ENCODE results near the gene ZNF699.
"Not testable (repeated sequence)": the region's sequence is repeated elsewhere in the genome, so short reads cannot be mapped to it uniquely, and the experiment has no call there.

The ZNF699 gene

DNA sequence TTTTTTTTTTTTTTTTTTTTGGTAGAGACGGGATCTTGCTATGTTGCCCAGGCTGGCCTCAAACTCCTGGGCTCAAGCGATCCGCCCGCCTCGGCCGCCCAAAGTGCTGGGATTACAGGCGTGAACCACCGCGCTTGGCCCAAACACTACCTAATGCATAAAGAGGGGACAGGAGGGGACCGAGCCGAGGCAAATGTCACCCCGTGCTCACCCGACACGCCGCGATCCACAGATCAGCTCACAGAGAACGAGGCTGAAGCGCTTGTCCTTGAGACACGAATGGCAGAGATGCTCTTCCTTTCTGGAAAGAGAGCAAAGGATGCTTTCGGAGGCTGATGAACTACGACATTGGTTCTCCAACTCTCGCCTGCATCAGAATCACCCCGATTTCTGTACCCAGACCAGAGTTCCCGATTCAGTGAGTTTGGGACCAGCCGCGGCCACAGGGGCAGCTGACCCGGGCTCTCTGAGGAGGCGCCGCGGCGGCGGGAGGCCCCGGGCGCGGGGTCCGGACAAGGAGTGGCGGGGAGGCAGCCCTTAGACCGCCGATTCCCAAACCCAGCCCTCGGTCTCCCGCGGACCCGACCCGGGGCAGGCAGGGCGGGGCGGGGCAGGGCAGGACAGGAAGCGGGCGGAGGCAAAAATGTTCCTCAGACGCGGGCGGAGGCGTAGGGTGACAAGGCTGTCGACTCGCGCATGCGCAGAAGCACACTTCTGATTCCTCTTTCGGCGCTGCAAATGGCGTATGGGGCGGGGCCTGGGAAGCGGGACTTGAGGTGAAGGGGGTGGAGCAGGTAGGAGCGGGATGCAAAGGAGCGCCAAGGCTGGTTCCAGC, at the start of gene ZNF699:
Gene ZNF699 (minus strand): TSS at position 700 of the 835 bp plus-strand sequence. CDS start 4,719 bp downstream, outside the sequence.
- FAIRE-seq, result peak; percentile 88

GRCh38 chr19:9354651-9355050, 45.0 kb upstream of the ZNF699 start:
- FAIRE-seq, result no peak

GRCh38 chr19:9353011-9353410, 43.4 kb upstream of the ZNF699 start:
- no peak for FAIRE-seq

DNA sequence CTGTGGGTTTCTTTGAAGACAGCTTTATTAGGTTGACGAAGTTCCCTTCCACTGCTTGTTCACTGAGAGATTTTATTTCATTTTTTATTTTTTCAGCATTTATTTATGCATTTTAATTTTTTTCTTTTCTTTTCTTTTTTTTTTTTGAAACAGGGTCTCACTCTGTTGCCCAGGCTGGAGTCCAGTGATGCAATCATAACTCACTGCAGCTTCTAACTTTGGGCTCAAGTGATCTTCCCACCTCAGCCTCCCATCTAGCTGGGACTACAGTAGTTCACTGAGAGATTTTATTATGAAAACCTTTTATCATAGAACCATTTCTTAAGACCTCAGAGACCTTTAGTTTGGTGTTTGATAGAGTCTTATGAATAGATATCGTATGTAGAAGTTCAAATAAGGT, 42.9 kb upstream of the ZNF699 start:
- FAIRE-seq, result no peak

GRCh38 chr19:9348671-9349070, 39.0 kb upstream of the ZNF699 start:
- no peak for FAIRE-seq

DNA sequence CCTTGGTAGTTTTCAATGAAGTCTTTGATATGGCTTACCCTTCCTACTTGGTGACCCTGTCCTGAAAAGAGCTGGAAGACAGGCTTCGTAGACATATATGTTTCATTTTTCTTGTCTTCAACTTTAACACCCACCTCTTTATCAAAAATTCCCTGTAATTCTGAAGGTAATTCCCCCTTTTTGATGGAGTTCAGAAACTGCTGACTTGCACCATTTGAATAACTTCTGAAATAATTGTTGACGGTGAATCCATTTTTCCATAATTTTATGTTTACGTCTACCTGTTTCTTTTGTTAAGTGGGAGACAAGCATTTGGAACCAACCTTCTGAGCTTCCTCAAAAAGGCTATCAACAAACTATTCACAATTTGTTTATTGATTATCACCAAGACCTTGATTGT, 38.6 kb upstream of the ZNF699 start:
- FAIRE-seq, result no peak

DNA sequence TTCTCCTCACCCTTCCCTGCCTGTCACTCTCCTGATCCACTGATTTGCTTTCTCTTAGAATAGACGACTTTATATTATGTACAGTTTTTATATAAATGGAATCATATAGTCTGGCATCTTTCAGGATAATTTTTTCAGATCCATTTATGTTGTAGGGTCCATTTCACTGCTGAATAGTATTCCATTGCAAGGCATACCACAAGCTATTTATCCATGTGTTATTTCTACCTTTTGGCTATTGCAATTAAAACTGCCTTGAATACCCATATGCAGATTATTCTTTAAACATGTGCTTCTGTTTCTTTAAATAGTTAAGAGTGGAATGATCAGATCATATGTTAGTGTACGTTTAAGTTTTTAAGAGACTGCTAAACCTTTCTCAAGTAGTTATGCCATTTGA, 35.4 kb upstream of the ZNF699 start:
- no peak for FAIRE-seq

- no peak for FAIRE-seq
These were observed 33.1 kb upstream of the ZNF699 start for GRCh38 chr19:9342610-9343304.

- no peak for FAIRE-seq
These were observed 20.4 kb upstream of the ZNF699 start for GRCh38 chr19:9329999-9330398.

- no peak for FAIRE-seq
These were observed 14.9 kb upstream of the ZNF699 start for GRCh38 chr19:9324584-9324962.

- peak; percentile 96 for FAIRE-seq
These were observed 14.4 kb upstream of the ZNF699 start, which contains the start of gene ZNF559 for GRCh38 chr19:9323919-9324583. TSS of gene ZNF559 (plus strand) at chr19:9324179. CDS start at chr19:9338550, 14,371 bp downstream.

DNA sequence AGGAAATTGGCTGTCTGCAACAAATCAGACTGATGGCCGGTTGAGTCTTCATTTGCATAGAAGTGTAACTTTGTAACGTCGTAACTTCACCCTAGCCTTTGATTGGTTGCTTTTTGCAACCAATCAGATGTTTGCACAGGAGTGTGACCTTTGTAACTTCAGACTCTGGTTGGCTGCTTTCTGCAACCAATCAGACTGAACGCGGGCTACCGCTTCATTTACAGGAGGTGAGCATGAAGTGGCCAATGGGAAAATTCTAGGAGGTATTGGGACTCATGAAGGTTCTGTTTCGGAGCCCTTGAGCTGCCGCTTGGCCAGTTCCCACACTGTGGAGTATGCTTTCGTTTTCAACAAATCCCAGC, 13.9 kb upstream of the ZNF699 start:
- no peak for FAIRE-seq

GRCh38 chr19:9322201-9322600, 12.6 kb upstream of the ZNF699 start:
- not testable (repeated sequence) for FAIRE-seq

- FAIRE-seq, result not testable (repeated sequence)
These were observed 12.1 kb upstream of the ZNF699 start for GRCh38 chr19:9321756-9322155.

- FAIRE-seq, result no peak
These were observed 11.7 kb upstream of the ZNF699 start for GRCh38 chr19:9321338-9321737.

DNA sequence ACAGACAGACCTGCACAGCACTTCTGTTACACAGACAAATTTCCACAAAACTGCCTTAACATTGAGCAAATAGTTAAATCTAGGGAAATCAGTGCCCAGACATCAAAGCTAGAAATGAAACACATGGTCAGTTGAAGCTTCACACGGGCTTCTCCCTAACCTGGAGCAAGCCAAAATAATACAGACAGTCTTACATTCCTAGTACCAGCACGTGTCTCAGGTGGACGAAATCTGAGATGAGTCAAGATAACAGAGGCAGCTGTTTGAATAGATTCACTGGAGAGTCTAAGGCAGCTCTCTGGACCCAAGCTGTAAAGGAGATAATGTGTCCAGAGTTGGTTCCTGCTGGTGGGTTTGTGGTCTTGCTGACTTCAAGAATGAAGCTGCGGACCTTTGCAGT, 4.1 kb upstream of the ZNF699 start:
- FAIRE-seq, result no peak

DNA sequence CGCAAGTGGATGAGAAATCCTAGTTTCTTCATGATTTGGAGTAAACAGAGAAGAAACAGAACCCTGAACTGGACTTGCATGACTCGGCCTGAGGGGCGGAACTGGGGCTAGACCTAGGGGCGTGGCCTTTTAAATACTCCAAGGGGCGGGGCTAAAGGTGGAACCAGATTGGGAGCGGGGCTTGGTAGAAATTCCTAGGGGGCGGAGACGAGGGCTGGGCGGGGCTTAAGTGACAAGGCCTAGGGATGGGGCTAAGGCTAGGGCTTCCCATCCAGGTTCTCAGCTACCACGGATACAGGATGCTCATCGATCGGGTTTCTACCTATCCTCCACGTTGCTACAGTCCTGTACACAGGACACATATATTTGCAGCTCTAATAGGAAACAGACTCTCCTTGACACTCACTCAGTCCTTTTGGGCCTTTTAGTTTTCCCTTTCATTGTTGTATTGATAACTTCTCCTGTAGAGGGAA, 372 bp upstream of the ZNF699 start:
- FAIRE-seq, result no peak

- FAIRE-seq, result no peak
These were observed 1.4 kb downstream of the ZNF699 start for GRCh38 chr19:9308091-9308770.

DNA sequence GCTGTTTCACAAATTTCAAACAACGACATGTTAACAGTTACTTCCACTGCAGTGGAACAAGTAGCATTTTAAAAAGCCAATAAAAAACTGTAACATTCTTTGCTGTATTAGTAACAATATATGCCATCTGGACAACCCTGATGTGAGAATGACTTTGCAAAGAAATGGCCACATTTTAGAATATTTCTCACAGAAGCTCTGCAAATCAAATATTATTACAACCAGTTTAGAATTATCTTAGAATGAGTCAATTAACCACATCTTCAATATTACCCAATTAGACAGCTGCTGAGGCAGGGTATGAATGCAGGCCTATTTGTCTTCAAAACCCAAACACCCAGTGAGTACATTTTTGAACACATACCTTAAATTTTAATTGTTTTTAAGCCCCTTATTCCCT, 3.2 kb downstream of the ZNF699 start:
- FAIRE-seq, result no peak

GRCh38 chr19:9296336-9296735, 13.3 kb downstream of the ZNF699 start:
- FAIRE-seq, result no peak

DNA sequence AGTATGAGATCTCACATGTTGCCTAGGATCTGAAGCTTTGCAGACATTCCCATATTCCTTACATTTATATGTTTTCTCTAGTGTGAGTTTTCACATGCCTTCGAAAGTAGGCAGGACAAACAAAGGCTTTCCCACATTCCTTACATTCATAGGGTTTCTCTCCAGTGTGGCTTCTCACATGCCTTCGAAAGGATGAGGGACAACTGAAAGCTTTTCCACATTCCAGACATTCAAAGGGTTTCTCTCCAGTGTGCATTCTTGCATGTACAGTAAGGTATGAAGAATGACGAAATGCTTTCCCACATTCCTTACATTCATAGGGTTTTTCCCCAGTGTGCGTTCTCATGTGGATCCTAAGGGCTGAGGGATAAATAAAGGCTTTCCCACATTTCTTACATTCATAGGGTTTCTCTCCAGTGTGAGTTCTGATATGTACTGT, 14.2 kb downstream of the ZNF699 start:
- FAIRE-seq, result no peak

- no peak for FAIRE-seq
These were observed 20.3 kb downstream of the ZNF699 start for GRCh38 chr19:9289231-9289884.
